Stimulated activated CD4-positive, alpha-beta T cell treated with anti-CD3 and anti-CD28 coated beads, Interleukin-1b, Interleukin-23, amount 100 ng/mL, for 24 hours (primary cell): ENCODE measurements around the gene BCAS3.
"Not testable (repeated sequence)": the region's sequence is repeated elsewhere in the genome, so short reads cannot be mapped to it uniquely, and the experiment has no call there.

ENCODE experiments used
- DNase-seq, 4 experiments: peaks; one replicate each; pipeline ENCODE4 v3.0.0-alpha.2; 2020; ENCODE audit warnings: low read depth in 4 of 4, low spot score in 1 of 4

Gene BCAS3

DNA sequence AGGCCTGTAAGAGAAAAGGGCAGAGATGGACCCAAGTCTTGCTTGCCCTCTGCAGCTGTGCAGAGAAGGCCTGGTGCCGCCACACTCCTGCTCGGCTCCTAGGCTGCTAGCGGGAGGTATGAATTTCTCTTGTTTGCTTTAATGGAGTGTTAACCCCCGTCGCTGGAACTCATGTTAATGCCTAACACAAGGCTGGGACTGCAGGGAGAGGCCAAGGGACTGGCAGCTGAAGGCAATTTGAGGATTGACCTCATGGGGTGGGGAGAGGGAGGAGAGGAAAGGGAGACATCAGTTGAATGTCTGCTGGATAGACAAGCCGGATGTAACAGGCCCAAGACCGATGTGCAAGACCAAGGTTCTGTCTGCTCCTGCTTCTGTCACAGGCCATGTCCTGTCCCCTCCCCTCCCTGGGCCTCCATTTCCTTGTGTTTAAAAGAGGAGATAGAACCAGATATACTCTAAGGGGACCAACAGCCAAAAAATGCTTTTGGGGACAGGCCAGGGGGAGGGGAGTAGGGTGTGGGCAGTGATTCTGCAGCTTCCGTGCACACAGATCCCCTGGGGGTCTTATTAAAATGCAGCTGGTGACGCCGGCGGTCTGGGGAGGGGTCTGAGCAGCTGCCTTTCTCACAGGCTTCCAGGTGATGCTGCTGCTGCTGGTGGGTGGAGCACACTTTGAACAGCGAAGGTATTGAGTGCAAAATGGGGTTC, 675.3 kb downstream of the BCAS3 start:
- no peak for DNase-seq

DNA sequence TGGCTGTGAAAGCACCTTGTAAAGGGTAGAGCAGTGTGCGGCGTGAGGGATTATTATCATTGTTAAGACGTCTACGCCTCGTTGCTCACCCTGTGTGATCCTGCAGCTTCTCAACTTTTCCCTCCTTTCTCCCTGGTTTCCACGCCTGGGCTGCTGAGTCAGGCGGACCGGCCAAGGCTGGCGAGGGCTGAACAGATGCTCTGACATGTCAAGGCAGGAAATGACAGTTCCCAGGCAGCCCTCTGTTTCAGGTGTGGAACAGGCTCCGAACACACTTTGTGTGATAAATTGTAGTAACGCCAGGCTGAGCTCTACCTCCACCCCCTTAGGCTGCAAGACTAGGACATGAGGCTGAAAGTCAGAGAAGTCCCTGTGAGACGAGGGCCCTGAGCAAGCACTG, 676.0 kb downstream of the BCAS3 start:
- DNase-seq = no peak

DNA sequence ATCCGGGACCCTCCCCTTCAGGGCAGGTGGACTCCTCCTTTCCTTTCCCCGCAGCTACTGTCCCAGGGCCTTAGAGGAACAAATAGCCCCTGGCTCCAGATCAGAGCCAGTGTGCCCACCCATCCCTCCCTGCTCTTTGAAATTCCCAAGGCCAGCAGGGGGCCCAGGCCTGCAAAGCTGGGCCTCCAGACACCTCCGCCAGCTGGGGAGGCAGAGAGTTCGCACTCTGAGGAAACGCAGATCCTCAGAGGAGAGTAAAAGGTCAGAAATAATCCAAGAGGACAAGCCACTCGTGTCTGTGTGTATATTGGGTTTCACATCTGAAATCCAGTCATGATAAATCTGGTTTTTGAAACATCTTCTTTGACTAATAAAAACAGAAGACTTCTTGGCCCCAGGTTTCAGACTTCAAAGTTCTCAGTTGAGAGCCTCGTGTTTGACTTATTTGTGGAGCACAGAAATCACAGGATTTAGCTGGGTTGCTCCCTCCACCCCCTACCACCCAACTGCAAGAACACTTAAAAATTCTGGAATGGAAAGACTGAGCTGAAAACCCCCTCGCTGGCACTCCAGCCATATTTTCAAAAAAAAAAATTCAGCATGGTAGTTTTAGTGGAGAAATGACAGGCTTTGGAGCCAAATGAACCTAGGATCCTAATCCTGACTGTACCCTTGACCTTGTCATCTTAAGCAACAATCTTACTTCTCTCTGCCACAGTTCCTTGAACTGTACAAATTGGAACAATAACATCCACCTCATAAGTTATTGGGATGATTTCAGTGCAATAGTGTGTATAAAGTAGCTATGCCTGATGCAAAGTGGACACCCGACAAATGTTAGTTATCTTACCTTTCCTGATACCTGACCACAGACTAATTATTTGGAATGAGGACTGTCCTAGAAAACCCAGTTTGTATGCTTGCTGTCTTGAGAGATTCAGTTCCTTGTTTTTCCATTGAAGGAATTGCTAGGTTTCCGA, 677.5 kb downstream of the BCAS3 start:
- no peak for DNase-seq

DNA sequence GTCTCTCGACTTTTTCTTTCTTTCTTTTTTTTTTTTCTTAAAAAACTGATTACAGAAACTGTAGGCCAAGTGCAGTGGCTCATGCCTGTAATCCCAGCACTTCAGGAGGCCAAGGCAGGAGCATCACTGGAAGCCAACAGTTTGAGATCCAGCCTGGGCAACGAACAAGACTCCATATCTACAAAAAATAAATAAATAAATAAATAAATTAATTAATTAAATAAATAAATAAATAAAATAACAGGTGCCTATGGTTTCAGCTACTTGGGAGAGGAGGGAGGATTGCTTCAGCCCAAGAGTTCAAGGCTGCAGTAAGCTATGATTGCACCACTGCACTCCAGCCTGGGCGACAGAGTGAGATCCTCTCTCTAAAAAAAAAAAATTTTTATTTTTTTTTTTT, 679.4 kb downstream of the BCAS3 start:
- not testable (repeated sequence) for DNase-seq

DNA sequence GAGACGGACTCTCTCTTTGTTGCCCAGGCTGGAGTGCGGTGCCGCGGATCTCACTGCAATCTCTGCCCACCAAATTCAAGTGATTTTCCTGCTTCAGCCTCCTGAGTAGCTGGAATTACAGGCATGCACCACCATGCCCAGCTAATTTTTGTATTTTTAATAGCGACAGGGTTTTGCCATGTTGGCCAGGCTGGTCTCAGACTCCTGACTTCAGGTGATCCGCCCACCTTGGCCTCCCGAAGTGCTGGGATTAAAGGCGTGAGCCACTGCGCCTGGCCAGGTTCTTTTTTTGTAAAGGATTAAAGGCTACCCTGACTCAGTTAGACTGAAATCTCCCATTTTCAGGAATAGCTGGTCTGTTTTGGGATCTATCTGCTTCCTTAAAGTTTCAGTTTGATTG, 681.9 kb downstream of the BCAS3 start:
- not testable (repeated sequence) for DNase-seq

DNA sequence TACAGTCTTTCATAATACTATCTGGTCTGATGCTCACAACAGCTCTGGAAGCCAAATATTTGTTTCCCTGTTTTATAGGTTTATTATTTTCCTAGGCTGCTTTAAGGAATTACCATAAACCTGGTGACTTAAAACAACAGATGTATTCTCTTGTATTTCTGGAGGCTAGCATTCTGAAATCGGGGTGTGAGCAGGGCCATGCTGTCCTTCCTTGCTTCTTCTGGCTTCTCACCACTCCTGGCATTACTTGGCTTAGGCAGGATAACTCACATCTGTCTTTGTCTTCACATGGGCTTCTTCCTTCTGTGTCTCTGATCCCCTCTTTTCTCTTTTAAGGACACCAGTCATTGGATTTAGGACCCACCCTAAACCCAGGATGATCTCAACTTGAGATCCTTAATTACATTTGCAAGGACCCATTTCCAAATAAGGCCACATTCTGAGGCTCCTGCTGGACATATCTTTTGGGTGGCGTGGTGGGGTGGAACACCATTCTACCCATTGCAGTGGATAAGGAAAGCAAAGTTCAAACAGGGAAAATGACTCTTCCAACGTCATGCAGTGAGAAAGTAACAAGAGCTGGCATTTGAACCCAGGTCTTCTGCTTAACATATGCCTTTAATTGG, 682.8 kb downstream of the BCAS3 start:
- no peak for DNase-seq

DNA sequence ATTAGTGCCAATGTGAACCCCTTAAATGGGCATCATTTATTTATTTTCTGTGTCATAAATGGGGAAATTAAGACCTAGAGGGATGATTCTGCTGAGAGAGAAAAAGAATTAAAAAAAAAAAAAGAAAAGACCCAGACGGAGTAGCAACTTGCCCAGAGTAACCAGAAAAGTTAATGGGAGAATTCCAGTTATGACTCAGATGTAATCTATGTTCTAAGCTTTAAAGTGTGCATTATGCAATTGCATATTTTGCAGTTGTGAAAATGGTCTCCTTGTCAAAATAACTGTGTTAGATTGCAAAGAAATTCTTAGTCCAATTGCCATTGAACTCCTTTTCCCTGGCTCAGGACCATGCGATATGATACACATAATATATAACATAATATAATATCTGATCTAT, 683.4 kb downstream of the BCAS3 start:
- DNase-seq = no peak

DNA sequence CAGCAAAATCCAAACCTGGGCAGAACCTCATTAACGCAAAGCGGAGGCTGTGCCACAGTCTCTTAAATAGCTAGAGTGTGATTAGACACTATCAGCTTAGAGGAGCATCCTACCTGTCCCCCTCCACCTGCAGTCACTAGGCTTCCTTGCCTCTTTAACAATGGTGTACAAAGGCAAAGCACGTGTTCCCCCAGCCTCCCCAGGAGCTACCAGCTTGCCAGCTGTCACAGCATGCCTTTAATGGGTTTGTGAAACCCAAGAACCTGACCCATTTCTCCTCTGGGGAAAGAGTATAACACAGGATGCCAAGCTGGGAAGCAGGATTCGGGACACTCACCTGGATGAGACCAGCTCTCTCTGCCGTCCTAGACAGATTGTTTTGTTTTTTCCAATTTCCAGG, 684.7 kb downstream of the BCAS3 start:
- no peak for DNase-seq

DNA sequence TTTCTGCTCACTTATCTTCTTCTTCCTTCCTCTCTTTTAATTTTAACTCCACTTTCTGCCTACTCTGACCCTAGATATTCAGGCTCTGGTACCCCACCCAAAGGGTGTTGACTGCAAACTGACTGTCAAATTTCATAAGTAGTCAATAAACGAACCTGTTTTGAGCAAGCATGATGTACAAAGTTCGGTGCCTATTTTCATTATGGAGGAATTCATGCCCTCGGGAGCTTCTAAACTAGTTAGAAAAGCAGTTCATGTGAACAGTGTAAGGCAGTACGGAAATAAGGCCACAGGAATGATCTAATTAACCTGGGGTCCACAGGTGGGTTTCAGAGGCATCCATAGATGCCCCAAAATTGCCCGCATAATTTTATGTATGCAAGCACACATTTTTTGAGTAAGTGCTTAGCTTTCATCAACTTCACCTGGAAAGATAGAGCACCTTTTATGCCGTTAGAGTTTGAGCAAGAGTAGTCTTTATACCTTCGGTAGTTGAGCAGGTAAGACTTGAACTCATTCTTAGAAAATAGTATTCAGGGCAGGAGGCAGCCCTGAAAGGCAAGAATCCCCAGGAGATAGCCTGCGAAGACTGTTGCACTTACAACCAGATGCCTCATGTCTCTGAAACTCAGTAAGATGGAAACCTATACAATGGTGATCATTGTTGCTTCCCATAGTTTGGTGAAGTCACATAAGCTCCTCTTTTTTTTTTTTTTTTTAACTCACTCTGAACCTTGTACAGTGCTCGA, 685.4 kb downstream of the BCAS3 start:
- DNase-seq = no peak

DNA sequence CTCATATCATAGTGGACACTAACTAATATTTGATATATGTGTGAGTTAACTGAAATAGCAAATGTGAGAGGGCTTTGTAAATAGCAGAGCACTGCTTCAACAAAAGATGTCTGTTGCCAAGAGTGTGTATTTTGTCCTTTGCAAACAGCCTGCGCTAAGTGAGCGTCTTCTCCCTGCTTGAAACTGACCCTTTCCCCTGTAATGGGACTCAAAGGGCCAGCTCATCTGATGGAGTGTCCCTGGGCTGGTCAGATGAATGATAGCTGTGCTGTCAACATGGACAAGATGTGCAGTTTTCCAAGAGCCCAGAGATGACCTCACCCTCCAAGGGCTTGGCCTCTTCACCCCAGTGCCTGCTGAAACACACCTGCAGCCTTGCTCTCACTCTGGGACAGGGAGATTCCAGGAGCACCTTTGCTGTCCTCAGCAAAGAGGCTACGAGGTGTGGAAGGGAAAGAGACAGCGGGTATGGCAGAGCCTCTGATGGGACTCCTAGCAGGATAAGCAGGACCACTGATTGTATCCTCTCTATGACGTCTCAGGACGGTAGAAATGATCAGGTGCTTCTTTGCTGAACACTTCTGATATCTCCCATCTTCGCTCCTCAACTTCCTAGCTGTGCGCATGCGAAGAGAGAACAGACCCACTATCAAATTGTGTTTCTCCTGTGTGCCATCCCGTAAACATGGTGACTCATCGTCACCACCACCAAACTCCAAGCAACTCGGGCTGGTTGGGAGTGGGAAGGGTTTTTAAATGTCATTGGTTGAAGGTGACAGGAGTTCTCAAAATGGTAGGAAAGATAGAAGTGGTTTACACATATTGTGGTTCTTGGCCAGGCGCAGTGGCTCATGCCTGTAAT, 686.2 kb downstream of the BCAS3 start:
- DNase-seq = no peak

DNA sequence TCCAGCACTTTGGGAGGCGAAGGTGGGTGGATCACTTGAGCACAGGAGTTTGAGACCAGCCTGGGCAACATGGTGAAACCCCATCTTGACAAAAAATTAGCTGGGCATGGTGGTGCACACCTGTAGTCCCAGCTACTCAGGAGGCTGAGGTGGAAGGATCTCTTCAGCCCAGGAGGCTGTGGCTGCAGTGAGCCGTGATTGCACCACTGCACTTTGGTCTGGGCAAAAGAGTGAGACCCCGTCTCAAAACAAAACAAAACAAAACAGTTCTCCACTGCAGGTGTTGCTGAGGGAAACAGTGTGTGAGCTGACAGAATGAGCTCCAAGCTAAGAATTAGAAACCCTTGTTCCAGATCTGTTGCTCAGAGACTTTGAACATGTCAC, 686.8 kb downstream of the BCAS3 start:
- DNase-seq = no peak

DNA sequence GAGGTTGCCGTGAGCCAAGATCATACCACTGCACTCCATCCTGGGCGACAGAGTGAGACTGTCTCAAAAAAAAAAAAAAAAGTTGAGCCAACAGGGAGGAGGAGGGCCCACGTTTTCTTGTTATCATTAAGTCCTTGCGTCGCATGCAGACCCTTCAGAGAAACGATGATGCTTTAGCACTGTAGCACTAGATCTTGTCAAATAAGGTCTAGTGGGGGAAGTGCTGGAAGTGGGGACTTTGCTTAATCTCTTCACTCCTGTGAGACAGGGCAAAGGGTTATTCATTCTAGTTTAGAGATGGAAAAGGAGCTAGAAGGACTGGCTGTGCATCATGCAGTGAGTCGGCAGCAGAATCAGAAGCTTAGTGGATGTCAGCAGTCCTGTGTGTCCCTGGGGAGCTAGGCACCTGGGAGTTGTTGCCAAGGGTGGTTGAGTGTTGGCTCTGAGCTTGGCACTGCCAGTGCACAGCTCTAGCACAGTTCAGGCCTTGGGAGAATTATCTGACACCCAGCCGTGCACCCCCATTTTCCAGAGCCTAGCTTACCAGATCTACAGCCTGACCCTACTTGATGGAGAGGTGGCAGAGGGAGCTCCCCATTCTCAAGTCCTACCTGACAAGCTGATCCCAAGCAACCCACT, 688.5 kb downstream of the BCAS3 start:
- DNase-seq = no peak

DNA sequence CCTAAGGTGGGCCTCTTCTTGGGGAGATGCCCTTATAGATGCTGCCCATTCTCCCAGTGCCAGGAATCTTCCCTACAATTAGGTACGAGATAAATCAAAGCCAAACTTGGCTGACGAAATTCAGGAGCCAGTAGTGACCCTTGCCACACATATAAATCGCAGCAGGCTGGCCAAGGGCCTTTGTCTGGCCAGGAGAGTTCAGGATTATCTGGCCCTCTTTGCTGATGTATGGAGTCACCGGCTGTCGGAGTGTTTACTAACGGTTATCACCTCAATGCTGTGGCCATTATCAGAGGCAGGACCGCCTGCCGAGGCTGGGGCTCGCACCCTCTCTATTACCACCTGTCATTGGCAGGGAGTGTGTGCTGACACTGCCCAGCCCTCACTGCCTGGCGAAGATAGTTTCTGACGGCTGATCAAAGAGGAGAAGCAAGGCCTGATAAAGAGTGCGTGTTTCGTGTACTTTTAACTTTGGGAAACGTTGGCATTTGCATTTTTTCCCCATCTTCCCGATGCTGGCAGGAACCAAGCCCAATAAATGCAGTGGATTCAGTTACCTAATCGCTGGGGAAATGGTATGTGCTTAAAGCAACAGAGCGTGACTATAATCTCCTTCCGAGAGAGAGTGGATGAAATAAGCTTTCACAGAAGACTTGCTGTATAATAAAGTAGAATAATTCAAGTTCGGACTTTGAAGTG, 689.2 kb downstream of the BCAS3 start:
- DNase-seq = no peak

DNA sequence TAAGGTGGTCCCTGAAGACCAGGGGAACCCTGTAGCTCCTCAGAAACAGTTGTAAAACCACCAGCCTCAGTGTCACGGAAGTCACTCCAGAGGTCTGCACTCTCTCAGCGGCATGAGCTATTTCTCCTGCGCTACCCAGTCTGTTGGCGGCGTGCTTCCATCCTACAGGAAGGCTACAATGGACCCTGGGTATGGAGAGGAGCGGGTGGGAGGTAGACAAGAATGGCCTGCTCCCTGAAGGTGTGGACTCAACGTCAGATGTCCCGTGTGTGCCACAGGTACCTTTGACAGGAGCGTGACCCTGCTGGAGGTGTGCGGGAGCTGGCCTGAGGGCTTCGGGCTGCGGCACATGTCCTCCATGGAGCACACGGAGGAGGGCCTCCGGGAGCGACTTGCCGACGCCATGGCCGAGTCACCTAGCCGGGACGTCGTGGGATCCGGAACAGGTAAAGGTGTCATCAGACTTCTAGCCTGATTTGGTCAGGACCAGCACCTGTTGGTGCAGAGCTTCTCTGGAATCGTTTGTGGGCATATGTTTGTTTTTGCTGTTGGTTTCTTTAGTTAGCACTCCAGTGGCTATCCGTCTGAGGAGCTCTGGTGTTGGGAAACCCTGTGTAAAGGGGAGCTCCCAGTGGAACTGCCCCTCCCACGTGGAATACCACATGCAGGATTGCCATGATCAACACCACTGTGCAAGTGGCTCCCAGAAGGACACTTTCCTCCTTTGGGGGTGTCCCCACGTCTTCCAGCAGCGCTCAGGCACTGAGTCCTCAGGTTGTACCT, 690.6 kb downstream of the BCAS3 start:
- no peak for DNase-seq

DNA sequence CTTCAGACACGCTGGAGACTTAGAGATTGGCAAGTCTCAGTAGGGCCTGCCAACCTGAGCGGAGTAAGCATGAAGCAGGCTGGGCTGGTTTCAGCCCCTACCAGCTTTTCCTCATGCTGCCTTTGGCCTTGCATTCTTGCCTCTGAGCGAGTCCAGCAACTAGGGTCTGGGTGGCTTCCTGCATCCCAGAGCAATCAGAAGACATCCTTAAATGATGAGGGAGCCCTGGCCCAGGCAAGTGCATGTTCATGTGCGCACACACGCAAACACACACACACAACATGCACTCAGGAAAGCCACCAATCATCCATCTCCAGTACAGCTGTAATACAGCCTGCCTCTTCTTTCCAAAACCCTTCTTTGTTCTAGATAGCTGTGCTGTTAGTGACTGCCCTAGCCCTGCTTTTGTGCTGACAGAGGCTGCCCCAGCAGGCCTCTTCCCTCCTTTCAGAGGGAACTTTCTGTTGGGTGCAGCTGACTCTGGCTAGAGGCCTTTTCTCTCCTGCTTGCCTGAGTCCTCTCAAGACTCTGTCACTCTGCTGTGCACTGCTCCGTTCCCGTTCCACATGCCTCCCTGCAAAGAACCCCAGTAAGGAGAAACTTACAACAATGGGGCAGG, 691.3 kb downstream of the BCAS3 start:
- DNase-seq = no peak

DNA sequence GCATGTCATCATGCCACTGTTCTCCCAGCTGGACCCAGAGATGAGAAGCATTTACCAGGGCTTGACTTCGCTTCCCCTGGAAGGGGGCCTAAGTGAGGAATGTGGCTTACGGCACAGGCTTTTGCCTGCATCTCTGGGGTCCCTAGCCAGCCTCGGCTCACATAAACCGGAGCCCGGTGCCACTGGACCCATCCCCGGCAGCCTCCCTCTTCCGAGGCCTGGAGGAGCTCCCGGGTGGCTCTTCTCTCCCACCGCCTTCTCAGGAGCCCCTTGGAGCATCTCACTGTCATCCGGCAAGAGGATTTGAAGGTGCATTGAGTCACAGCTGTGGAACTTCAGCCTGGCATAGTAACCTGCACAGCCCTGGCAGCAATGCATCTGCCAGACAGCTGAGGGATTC, 692.1 kb downstream of the BCAS3 start:
- no peak for DNase-seq

DNA sequence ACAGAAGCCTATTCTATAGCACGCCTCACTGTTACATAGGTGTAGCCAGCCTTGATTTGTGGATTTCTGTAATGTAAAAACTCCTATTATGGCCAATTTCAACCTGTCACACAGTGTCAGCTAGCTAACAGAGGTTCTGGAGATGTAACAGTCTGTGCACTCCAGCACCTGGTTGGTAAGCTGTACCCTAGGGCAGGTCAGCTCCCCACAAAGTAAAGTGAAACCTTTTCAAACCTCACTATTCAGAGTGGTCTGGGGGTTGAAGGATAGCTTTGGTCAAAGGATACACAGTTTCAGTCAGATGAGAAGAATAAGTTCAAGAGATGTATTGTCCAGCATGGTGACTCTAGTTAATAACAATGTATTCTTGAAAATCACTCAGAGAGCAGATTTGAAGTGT, 693.5 kb downstream of the BCAS3 start:
- no peak for DNase-seq

DNA sequence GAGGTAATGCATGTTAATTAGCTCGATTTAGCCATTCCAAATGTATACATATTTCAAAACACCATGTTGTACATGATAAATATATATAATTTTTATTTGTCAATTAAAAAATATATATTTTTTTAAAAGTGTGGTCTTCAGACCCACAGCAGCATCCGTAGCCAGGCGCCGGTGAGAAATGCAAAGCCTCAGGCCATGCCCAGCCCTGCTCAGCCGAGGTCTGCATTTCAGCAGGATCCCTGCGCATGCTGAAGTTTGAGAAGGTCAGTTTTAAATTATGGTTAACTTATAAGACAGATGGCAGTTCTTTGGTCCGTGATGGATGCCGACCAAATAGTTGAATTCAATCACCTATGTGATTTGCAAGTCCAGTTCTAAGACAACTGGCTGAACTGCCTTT, 694.0 kb downstream of the BCAS3 start:
- no peak for DNase-seq
